NCI-H345 treated with DMSO at 0.1 percent for 48 hours (cell line): ENCODE results near the gene IGFL1.
A peak's percentile ranks its signal among the peaks of the same experiment; 100 is the strongest.
"Not testable (repeated sequence)": the region's sequence is repeated elsewhere in the genome, so short reads cannot be mapped to it uniquely, and the experiment has no call there.

Source experiments
- DNase-seq: peaks from one replicate; lab custom pipeline; 2025; ENCODE audit not compliant: unreplicated experiment; lab: John Stamatoyannopoulos, UW

IGFL1 gene

GRCh38 chr19:46264801-46265200 is 35.3 kb downstream of the IGFL1 start:
- not testable (repeated sequence) for DNase-seq

GRCh38 chr19:46265217-46265828 is 35.8 kb downstream of the IGFL1 start:
- DNase-seq: peak; percentile 14

- no peak for DNase-seq
These were observed 39.6 kb downstream of the IGFL1 start for GRCh38 chr19:46269101-46269500.

- DNase-seq: no peak
These were observed 41.1 kb downstream of the IGFL1 start for GRCh38 chr19:46270521-46271256.

- no peak for DNase-seq
These were observed 42.1 kb downstream of the IGFL1 start for GRCh38 chr19:46271481-46272197.

GRCh38 chr19:46273931-46274330 is 44.4 kb downstream of the IGFL1 start:
- not testable (repeated sequence) for DNase-seq

- no peak for DNase-seq
These were observed 49.6 kb downstream of the IGFL1 start for GRCh38 chr19:46279177-46279576.
